Activated T-helper 1 cell treated with anti-CD3 and anti-CD28 coated beads, Interleukin-12 subunit alpha, Interleukin-12 subunit beta, Interleukin-2, Interleukin-4 antibody, amounts not matched to agents 30 ng/mL and 10 ng/mL and 1 ng/mL, durations not matched to agents 14 hours and 24 hours and 36 hours (primary cell): ENCODE data around the gene PDCD6IP. TPM values are rescaled to one million over a fixed set of nuclear protein-coding genes. Genes with fewer than 3 reads are reported as not detected.
"Not testable (repeated sequence)": the region's sequence is repeated elsewhere in the genome, so short reads cannot be mapped to it uniquely, and the experiment has no call there.

Experiments
- DNase-seq: peaks from one replicate; pipeline ENCODE4 v3.0.0; 2021; ENCODE audit warnings: low spot score
- H3K27ac Mint-ChIP-seq: one replicate; pipeline ENCODE4 v1.8.0; 2021; ENCODE audit warnings: mild to moderate bottlenecking, mixed read lengths
- H3K27me3 Mint-ChIP-seq: one replicate; pipeline ENCODE4 v1.8.0; 2022; ENCODE audit warnings: mild to moderate bottlenecking, moderate library complexity, mixed read lengths; ENCODE audit not compliant: insufficient read depth
- H3K36me3 Mint-ChIP-seq: one replicate; pipeline ENCODE4 v1.8.0; 2021; ENCODE audit warnings: low read depth, mixed read lengths
- H3K4me1 Mint-ChIP-seq: one replicate; pipeline ENCODE4 v1.8.0; 2021; ENCODE audit warnings: low read depth, mixed read lengths
- H3K4me3 Mint-ChIP-seq: one replicate; pipeline ENCODE4 v1.8.0; 2021; ENCODE audit warnings: mild to moderate bottlenecking, moderate library complexity, mixed read lengths
- H3K9me3 Mint-ChIP-seq: one replicate; pipeline ENCODE4 v1.8.0; 2021; ENCODE audit warnings: mixed read lengths
- intact Hi-C: fragments of 100-400 bp; cut with micrococcal nuclease; formaldehyde crosslinking; loops from one replicate; pipeline ENCODE4 v1.15.1; 2024
- total RNA-seq: library from RNA; stranded (reverse); gene quantifications from 2 replicates; pipeline ENCODE4 v1.2.3, GENCODE V29; 2022

The PDCD6IP gene
- total RNA-seq, 1 donor from 2014 or later = 171 TPM

GRCh38 chr3:33781413-33781812 lies 17.0 kb upstream of the PDCD6IP start:
- intact Hi-C loops, H3K4me1 Mint-ChIP-seq, H3K9me3 Mint-ChIP-seq, DNase-seq, H3K27ac Mint-ChIP-seq, H3K4me3 Mint-ChIP-seq, H3K27me3 Mint-ChIP-seq, H3K36me3 Mint-ChIP-seq: not testable (repeated sequence)

GRCh38 chr3:33786565-33787327 lies 11.7 kb upstream of the PDCD6IP start:
- no peaks in the 10 kb centered on the region for H3K9me3 Mint-ChIP-seq
- intact Hi-C loops = loop anchor here (1.0 to 2.0 kb wide), 4 partner anchors 68 to 655 kb away; partner anchors contain the start of gene CLASP2
- DNase-seq = no peak
- no peak overlapping the region for H3K4me3 Mint-ChIP-seq
- H3K36me3 Mint-ChIP-seq = no peaks in the 10 kb centered on the region
- H3K4me1 Mint-ChIP-seq = peaks cover 14% of the 10 kb centered on the region
- H3K27me3 Mint-ChIP-seq = peaks cover 16% of the 10 kb centered on the region
- H3K27ac Mint-ChIP-seq = no peak overlapping the region

DNA sequence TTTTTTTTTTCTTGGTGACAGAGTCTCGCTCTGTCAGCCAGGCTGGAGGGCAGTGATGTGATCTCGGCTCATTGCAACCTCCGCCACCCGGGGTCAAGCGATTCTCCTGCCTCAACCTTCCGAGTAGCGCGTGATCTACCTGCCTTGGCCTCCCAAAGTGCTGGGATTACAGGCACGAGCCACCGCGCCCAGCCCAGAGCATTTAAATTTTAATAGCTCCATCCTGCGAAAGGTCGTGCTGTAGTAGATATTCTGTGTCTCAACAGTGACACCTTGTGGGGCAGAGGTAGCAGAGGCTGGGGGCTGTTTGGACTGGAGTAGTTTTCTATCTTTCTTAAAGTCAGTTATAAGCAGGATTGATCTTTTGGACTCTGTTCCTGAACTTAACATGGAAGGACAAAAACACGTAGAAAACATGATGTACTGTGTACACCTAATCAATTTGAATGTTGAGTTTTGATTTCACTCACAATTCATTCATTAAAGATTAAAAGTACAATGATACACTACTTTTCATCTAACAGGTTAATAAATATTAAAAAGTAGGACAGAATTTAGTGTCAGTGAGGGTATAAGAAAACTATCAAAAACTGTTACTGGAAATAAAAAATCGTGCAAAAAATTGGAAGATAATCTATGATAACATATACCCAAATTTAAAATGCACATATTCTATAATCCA lies 11.0 kb upstream of the PDCD6IP start:
- Mint-ChIP-seq H3K4me1 (peaks cover 18% of the 10 kb centered on the region), H3K27me3 (peaks cover 18% of the 10 kb centered on the region), H3K4me3 (no peak overlapping the region), H3K27ac (no peak overlapping the region), H3K36me3 (no peaks in the 10 kb centered on the region), H3K9me3 (no peaks in the 10 kb centered on the region)
- DNase-seq = peak; percentile 38
- intact Hi-C loops = loop anchor here (1.0 to 2.0 kb wide), 4 partner anchors 69 to 656 kb away; partner anchors contain the start of gene CLASP2

DNA sequence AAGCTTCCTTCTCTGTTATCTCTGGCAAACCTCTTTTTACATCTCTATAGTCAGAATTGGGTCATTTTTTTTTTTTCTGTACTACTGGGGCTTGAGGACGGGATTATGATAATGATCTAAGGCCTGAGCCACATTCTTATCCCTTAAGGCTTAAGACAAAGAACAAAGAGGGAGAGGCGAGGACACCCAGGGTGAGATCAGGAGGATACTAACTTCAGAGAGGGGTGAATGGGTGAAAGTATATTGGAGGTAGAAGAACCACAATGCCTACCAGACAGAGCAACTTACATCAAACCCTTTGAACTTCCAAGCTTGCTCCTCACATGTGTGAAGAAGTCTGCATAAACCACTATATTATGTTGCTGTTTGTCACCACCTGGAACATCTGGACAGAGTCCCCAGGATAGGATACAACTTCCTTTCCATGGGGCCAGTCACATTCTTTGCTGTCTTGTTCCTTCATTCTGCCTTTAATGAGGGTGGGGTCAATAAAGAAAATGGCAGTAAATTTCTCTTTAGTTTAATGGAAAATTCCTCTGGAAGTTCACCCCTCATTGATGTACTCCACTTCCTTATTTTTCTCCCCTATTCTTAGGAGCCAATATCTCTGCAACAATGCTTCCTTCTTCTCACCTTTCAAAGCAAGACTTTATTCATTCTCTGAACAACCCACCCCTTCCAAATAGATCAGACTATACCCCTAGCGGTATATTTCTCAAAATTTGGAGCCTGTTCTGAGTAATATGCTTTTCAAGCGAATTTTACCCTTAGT lies 9.1 kb upstream of the PDCD6IP start:
- Mint-ChIP-seq H3K4me1 (peaks cover 18% of the 10 kb centered on the region), H3K27me3 (peaks cover 21% of the 10 kb centered on the region), H3K27ac (no peak overlapping the region), H3K36me3 (no peaks in the 10 kb centered on the region), H3K4me3 (no peak overlapping the region), H3K9me3 (no peaks in the 10 kb centered on the region)
- intact Hi-C loops = no loop called here
- DNase-seq = no peak

GRCh38 chr3:33790091-33790490 lies 8.3 kb upstream of the PDCD6IP start:
- no peaks in the 10 kb centered on the region for H3K36me3 Mint-ChIP-seq
- no peak for DNase-seq
- intact Hi-C loops = no loop called here
- H3K4me1 Mint-ChIP-seq = peaks cover 18% of the 10 kb centered on the region
- H3K4me3 Mint-ChIP-seq = no peak overlapping the region
- H3K27me3 Mint-ChIP-seq = peaks cover 18% of the 10 kb centered on the region
- no peak overlapping the region for H3K27ac Mint-ChIP-seq
- H3K9me3 Mint-ChIP-seq = no peaks in the 10 kb centered on the region

GRCh38 chr3:33791477-33792166 lies 6.8 kb upstream of the PDCD6IP start:
- intact Hi-C loops = no loop called here
- Mint-ChIP-seq H3K27ac (no peak overlapping the region), H3K9me3 (no peaks in the 10 kb centered on the region), H3K36me3 (no peaks in the 10 kb centered on the region), H3K27me3 (peaks cover 18% of the 10 kb centered on the region), H3K4me1 (peaks cover 24% of the 10 kb centered on the region), H3K4me3 (no peak overlapping the region)
- DNase-seq = no peak

GRCh38 chr3:33792167-33792892 lies 6.1 kb upstream of the PDCD6IP start:
- H3K9me3 Mint-ChIP-seq = no peaks in the 10 kb centered on the region
- peaks cover 16% of the 10 kb centered on the region for H3K27me3 Mint-ChIP-seq
- H3K27ac Mint-ChIP-seq = no peak overlapping the region
- H3K4me3 Mint-ChIP-seq = no peak overlapping the region
- no peak for DNase-seq
- peaks cover 17% of the 10 kb centered on the region for H3K4me1 Mint-ChIP-seq
- intact Hi-C loops = no loop called here
- no peaks in the 10 kb centered on the region for H3K36me3 Mint-ChIP-seq

DNA sequence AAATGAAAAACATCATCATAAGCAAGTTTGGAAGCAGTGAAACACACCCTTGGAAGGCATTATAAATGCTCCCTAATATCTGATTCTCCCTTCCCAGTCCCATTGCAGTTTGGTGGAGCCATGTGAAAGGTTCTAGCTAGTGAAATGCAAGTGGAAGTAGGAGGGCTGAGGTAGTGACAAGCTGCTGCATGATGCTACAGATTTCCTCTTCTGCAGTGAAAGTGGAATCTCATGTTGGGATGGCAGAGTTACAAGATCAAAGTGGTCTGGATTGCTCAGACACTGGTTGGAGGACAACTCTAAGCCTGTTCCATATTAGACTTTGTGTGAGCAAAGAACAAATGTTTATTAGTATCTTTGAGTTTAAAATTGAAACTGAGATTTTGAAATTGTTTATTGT lies 3.3 kb upstream of the PDCD6IP start:
- Mint-ChIP-seq H3K4me1 (peaks cover 28% of the 10 kb centered on the region), H3K27me3 (peaks cover 7% of the 10 kb centered on the region), H3K36me3 (peaks cover 2% of the 10 kb centered on the region), H3K4me3 (no peak overlapping the region), H3K9me3 (no peaks in the 10 kb centered on the region), H3K27ac (no peak overlapping the region)
- DNase-seq = no peak
- intact Hi-C loops = loop anchor here (5.0 kb wide), 3 partner anchors 57 to 1108 kb away; partner anchors contain the start of genes CNOT10 and CRTAP

DNA sequence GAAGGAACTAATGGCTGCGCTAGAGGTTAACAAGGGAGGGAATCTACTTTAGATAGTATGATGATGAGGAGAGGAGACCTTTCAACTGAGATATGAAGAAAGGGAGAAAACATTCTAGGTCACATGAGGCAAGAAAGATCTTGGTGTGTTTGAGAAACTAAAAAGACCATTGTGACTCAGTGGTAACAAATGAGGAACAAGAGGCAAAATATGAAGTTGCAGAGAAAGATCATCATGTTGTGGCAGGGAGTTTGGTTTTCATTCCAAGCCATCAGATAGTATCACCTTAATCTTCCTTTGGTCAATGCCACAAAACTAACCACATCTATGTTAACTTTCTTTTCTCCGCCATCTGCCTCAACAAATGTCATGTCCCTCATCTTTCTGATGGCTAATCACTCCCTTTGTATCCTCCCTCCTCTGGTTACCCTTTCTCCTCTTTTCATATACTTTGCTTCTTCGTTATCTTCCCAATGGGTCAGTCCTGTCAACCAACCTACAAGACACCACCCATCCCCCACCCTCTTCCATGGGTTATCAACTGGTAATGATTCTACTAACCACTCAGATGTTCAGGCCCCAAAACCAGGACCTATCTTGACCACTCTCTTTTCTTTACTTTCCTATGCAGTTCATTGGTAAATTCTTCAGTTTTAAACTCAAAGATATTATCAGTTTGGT lies 2.4 kb upstream of the PDCD6IP start:
- no peak for DNase-seq
- intact Hi-C loops = loop anchor here (5.0 kb wide), 3 partner anchors 56 to 1109 kb away; partner anchors contain the start of genes CNOT10 and CRTAP
- Mint-ChIP-seq H3K4me3 (no peak overlapping the region), H3K36me3 (peaks cover 6% of the 10 kb centered on the region), H3K4me1 (peaks cover 37% of the 10 kb centered on the region), H3K27ac (no peak overlapping the region), H3K9me3 (no peaks in the 10 kb centered on the region), H3K27me3 (peaks cover 7% of the 10 kb centered on the region)

- Mint-ChIP-seq H3K9me3 (no peaks in the 10 kb centered on the region), H3K27me3 (peaks cover 3% of the 10 kb centered on the region), H3K4me1 (peaks cover 42% of the 10 kb centered on the region), H3K27ac (peak overlapping the region; percentile 95), H3K4me3 (peak overlapping the region; percentile 95), H3K36me3 (peaks cover 15% of the 10 kb centered on the region)
- no peak for DNase-seq
- intact Hi-C loops = loop anchor here (1.0 to 5.0 kb wide), 6 partner anchors 54 to 1111 kb away; partner anchors contain the start of genes CLASP2, CNOT10, CRTAP and GLB1
These were observed 365 bp upstream of the PDCD6IP start for GRCh38 chr3:33798113-33798417.

- Mint-ChIP-seq H3K4me1 (peaks cover 54% of the 10 kb centered on the region), H3K4me3 (peak overlapping the region; percentile 95), H3K27me3 (no peaks in the 10 kb centered on the region), H3K36me3 (peaks cover 26% of the 10 kb centered on the region), H3K27ac (peak overlapping the region; percentile 95), H3K9me3 (no peaks in the 10 kb centered on the region)
- intact Hi-C loops = loop anchor here (2.0 to 5.0 kb wide), 4 partner anchors 53 to 1112 kb away; partner anchors contain the start of genes CNOT10, CRTAP, GLB1 and TMPPE
- DNase-seq = no peak
These were observed 747 bp downstream of the PDCD6IP start for GRCh38 chr3:33799202-33799551.
